BE2C (cell line): ENCODE results near the gene HTRA3.

Source experiments
- DNase-seq: peaks from one replicate; pipeline ENCODE4 v3.0.0-alpha.2; 2020
- H3K27me3 ChIP-seq: fragments of 250-450 bp; sonication (Bioruptor Pico); 2 replicates; pipeline ENCODE4 v1.5.1; 2020; ENCODE audit warnings: mild to moderate bottlenecking
- H3K36me3 ChIP-seq: fragments of 250-450 bp; sonication (Bioruptor Pico); 2 replicates; pipeline ENCODE4 v1.5.1; 2020; ENCODE audit warnings: mild to moderate bottlenecking
- H3K4me1 ChIP-seq: fragments of 250-450 bp; sonication (Bioruptor Pico); 2 replicates; pipeline ENCODE4 v1.5.1; 2020
- H3K4me3 ChIP-seq: 2 replicates; pipeline ENCODE4 v1.5.1; 2011; ENCODE audit warnings: low read depth, low read length
- H3K9me3 ChIP-seq: fragments of 250-450 bp; sonication (Bioruptor Pico); 2 replicates; pipeline ENCODE4 v1.5.1; 2020
- CTCF ChIP-seq: IDR thresholded peaks from 2 replicates; pipeline ENCODE4 v1.5.1; 2012; ENCODE audit warnings: mild to moderate bottlenecking, low read depth, low read length

Gene HTRA3

GRCh38 chr4:8236920-8237195, 32.7 kb upstream of the HTRA3 start:
- H3K36me3 ChIP-seq = peaks cover 11% of the 10 kb centered on the region; the same call in 1 of the 2 replicates
- H3K27me3 ChIP-seq = no peaks in the 10 kb centered on the region
- H3K4me3 ChIP-seq = no peak overlapping the region
- no peaks in the 10 kb centered on the region for H3K9me3 ChIP-seq
- no peak for DNase-seq
- H3K4me1 ChIP-seq = peaks cover 9% of the 10 kb centered on the region
- TF ChIP-seq CTCF = no peak

- Histone ChIP-seq H3K27me3 (no peaks in the 10 kb centered on the region), H3K9me3 (no peaks in the 10 kb centered on the region), H3K4me1 (peaks cover 10% of the 10 kb centered on the region), H3K36me3 (peaks cover 11% of the 10 kb centered on the region; the same call in 1 of the 2 replicates), H3K4me3 (no peak overlapping the region)
- DNase-seq = no peak
- no peak for TF ChIP-seq CTCF
Observed at GRCh38 chr4:8237256-8237989, 32.1 kb upstream of the HTRA3 start.

- TF ChIP-seq CTCF = no peak
- H3K9me3 ChIP-seq = no peaks in the 10 kb centered on the region
- no peak overlapping the region for H3K4me3 ChIP-seq
- peaks cover 15% of the 10 kb centered on the region for H3K4me1 ChIP-seq
- no peaks in the 10 kb centered on the region for H3K27me3 ChIP-seq
- no peak for DNase-seq
- H3K36me3 ChIP-seq = peaks cover 11% of the 10 kb centered on the region; the same call in 1 of the 2 replicates
Observed at GRCh38 chr4:8238036-8238511, 31.5 kb upstream of the HTRA3 start.

- Histone ChIP-seq H3K4me1 (peaks cover 15% of the 10 kb centered on the region), H3K27me3 (no peaks in the 10 kb centered on the region), H3K36me3 (peaks cover 11% of the 10 kb centered on the region; the same call in 1 of the 2 replicates), H3K9me3 (no peaks in the 10 kb centered on the region), H3K4me3 (no peak overlapping the region)
- peak; percentile 61 for TF ChIP-seq CTCF
- DNase-seq = peak; percentile 76
Observed at GRCh38 chr4:8238515-8239053, 31.0 kb upstream of the HTRA3 start.

GRCh38 chr4:8239226-8239625, 30.3 kb upstream of the HTRA3 start:
- H3K36me3 ChIP-seq = peaks cover 10% of the 10 kb centered on the region; the same call in 1 of the 2 replicates
- H3K27me3 ChIP-seq = no peaks in the 10 kb centered on the region
- peaks cover 15% of the 10 kb centered on the region for H3K4me1 ChIP-seq
- H3K4me3 ChIP-seq = no peak overlapping the region
- no peak for DNase-seq
- TF ChIP-seq CTCF = no peak
- H3K9me3 ChIP-seq = no peaks in the 10 kb centered on the region

- Histone ChIP-seq H3K36me3 (peaks cover 7% of the 10 kb centered on the region; the same call in 1 of the 2 replicates), H3K4me1 (peaks cover 15% of the 10 kb centered on the region)
- no peak for TF ChIP-seq CTCF
Observed at GRCh38 chr4:8239661-8240060, 29.9 kb upstream of the HTRA3 start.

More at GRCh38 chr4:8239661-8240060, 29.9 kb upstream of the HTRA3 start:
- Histone ChIP-seq H3K9me3 (no peaks in the 10 kb centered on the region), H3K4me3 (no peak overlapping the region), H3K27me3 (no peaks in the 10 kb centered on the region)
- no peak for DNase-seq
